ENCODE data around the gene NAA40. TPM values are rescaled to one million over a fixed set of nuclear protein-coding genes. Genes with fewer than 3 reads are reported as not detected.

The NAA40 gene
- polyA plus RNA-seq, 1 donor from 2014 or later, result 66.7 TPM

GRCh38 chr11:63996512-63996911 lies 57.7 kb downstream of the NAA40 start:
- Histone ChIP-seq H3K9ac (ENCODE audit: low read length) (no peak overlapping the region), H3K4me3 (ENCODE audit: low read length) (no peak overlapping the region), H3K36me3 (ENCODE audit: insufficient read depth, low read length) (no peaks in the 10 kb centered on the region), H3K9me3 (ENCODE audit: low read length) (no peaks in the 10 kb centered on the region), H3K27ac (ENCODE audit: low read length) (no peak overlapping the region), H3F3A (ENCODE audit: insufficient read depth, low read length, poor library complexity, severe bottlenecking) (no peaks in the 10 kb centered on the region), H4K20me1 (ENCODE audit: insufficient read depth) (no peaks in the 10 kb centered on the region), H3K27me3 (ENCODE audit: insufficient read depth, low read depth, low read length) (no peaks in the 10 kb centered on the region), H3K9me2 (ENCODE audit: insufficient read depth, low read length) (no peaks in the 10 kb centered on the region), H2AFZ (ENCODE audit: low read depth, low read length) (no peak overlapping the region), H3K4me2 (ENCODE audit: low read length) (no peak overlapping the region), H3K79me2 (replicated peaks; ENCODE audit: insufficient read depth, low read length) (peaks cover 1% of the 10 kb centered on the region)
- TF ChIP-seq REST (IDR thresholded peaks at IDR 0.05; ENCODE audit: borderline replicate concordance) (no peak), MXI1 (conservative IDR thresholded peaks at IDR 0.05; ENCODE audit: poor library complexity, severe bottlenecking) (no peak), TAF1 (IDR thresholded peaks at IDR 0.05; ENCODE audit: low read depth) (no peak), EP300 (conservative IDR thresholded peaks at IDR 0.05; ENCODE audit: poor library complexity, severe bottlenecking) (no peak), POLR2AphosphoS5 (IDR thresholded peaks at IDR 0.05) (no peak), EZH2 (IDR thresholded peaks at IDR 0.05; ENCODE audit: borderline replicate concordance, insufficient read depth, low read length, poor library complexity, severe bottlenecking) (no peak), RAD21 (conservative IDR thresholded peaks at IDR 0.05) (no peak)
- TF ChIP-seq, protein P1, sequence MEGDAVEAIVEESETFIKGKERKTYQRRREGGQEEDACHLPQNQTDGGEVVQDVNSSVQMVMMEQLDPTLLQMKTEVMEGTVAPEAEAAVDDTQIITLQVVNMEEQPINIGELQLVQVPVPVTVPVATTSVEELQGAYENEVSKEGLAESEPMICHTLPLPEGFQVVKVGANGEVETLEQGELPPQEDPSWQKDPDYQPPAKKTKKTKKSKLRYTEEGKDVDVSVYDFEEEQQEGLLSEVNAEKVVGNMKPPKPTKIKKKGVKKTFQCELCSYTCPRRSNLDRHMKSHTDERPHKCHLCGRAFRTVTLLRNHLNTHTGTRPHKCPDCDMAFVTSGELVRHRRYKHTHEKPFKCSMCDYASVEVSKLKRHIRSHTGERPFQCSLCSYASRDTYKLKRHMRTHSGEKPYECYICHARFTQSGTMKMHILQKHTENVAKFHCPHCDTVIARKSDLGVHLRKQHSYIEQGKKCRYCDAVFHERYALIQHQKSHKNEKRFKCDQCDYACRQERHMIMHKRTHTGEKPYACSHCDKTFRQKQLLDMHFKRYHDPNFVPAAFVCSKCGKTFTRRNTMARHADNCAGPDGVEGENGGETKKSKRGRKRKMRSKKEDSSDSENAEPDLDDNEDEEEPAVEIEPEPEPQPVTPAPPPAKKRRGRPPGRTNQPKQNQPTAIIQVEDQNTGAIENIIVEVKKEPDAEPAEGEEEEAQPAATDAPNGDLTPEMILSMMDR (IDR thresholded peaks at IDR 0.05; ENCODE audit: poor library complexity, severe bottlenecking), result no peak

- H3K9ac ChIP-seq (ENCODE audit: low read length), result no peak overlapping the region
- no peaks in the 10 kb centered on the region for H3K36me3 ChIP-seq (ENCODE audit: insufficient read depth, low read length)
- no peaks in the 10 kb centered on the region for H3F3A ChIP-seq (ENCODE audit: insufficient read depth, low read length, poor library complexity, severe bottlenecking)
- H4K20me1 ChIP-seq (ENCODE audit: insufficient read depth), result no peaks in the 10 kb centered on the region
- TF ChIP-seq, protein P1 (IDR thresholded peaks at IDR 0.05; ENCODE audit: poor library complexity, severe bottlenecking), result no peak
- no peak for TF ChIP-seq TAF1 (IDR thresholded peaks at IDR 0.05; ENCODE audit: low read depth)
- no peak for TF ChIP-seq MXI1 (conservative IDR thresholded peaks at IDR 0.05; ENCODE audit: poor library complexity, severe bottlenecking)
- TF ChIP-seq SMC3 (conservative IDR thresholded peaks at IDR 0.05; ENCODE audit: poor library complexity), result no peak
- no peak for TF ChIP-seq EZH2 (IDR thresholded peaks at IDR 0.05; ENCODE audit: borderline replicate concordance, insufficient read depth, low read length, poor library complexity, severe bottlenecking)
- no peak for TF ChIP-seq POLR2AphosphoS5 (IDR thresholded peaks at IDR 0.05)
- TF ChIP-seq EP300 (conservative IDR thresholded peaks at IDR 0.05; ENCODE audit: poor library complexity, severe bottlenecking), result no peak
- TF ChIP-seq RAD21 (conservative IDR thresholded peaks at IDR 0.05), result no peak
- TF ChIP-seq REST (IDR thresholded peaks at IDR 0.05; ENCODE audit: borderline replicate concordance), result no peak
- H3K27ac ChIP-seq (ENCODE audit: low read length), result no peak overlapping the region
- no peak overlapping the region for H3K4me3 ChIP-seq (ENCODE audit: low read length)
- H2AFZ ChIP-seq (ENCODE audit: low read depth, low read length), result no peak overlapping the region
- no peaks in the 10 kb centered on the region for H3K79me2 ChIP-seq (replicated peaks; ENCODE audit: insufficient read depth, low read length)
- H3K27me3 ChIP-seq (ENCODE audit: insufficient read depth, low read depth, low read length), result no peaks in the 10 kb centered on the region
- H3K9me3 ChIP-seq (ENCODE audit: low read length), result no peaks in the 10 kb centered on the region
- no peaks in the 10 kb centered on the region for H3K9me2 ChIP-seq (ENCODE audit: insufficient read depth, low read length)
- H3K4me2 ChIP-seq (ENCODE audit: low read length), result no peak overlapping the region
Measured at GRCh38 chr11:63997104-63997700, 58.4 kb downstream of the NAA40 start.
